ENCODE data around the gene MBD3L2B.

DNA sequence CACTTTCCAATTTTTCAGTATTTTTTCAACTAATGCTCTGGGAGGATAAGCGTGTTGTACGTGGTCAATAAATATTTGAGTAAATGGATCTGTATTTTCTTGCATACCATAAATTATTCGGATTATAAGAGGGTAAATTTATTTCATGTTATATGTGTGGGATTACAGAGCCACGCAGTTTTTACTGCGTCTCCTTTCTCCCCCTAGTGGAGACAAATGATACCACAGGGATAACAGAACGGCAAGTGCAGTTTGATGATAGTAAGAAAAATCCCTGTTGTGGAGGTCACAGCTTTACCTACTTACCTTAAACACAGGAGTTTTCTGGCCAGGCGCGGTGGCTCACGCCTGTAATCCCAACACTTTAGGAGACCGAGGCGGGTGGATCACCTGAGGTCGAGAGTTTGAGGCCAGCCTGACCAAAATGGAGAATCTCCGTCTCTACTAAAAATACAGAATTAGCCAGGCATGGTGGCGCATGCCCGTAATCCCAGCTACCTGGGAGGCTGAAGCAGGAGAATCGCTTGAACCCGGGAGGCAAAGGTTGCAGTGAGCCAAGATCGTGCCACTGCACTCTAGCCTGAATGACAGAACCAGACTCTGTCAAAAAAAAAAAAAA lies 16.8 kb downstream of the MBD3L2B start:
- TF ChIP-seq CTCF (IDR thresholded peaks at IDR 0.05) (peak; percentile 52), POLR2A (IDR thresholded peaks at IDR 0.05; ENCODE audit: low read length) (no peak), FOSB (CRISPR knock-in tag; IDR thresholded peaks at IDR 0.05) (no peak), EP300 (IDR thresholded peaks at IDR 0.05) (no peak), NR3C1 (IDR thresholded peaks at IDR 0.05) (no peak), KDM1A (IDR thresholded peaks at IDR 0.05; ENCODE audit: low read depth) (no peak), HOXB5 (CRISPR knock-in tag; IDR thresholded peaks at IDR 0.05) (no peak), CEBPB (IDR thresholded peaks at IDR 0.05) (no peak), KDM5A (IDR thresholded peaks at IDR 0.05) (no peak)
- TF ChIP-seq, protein P1, sequence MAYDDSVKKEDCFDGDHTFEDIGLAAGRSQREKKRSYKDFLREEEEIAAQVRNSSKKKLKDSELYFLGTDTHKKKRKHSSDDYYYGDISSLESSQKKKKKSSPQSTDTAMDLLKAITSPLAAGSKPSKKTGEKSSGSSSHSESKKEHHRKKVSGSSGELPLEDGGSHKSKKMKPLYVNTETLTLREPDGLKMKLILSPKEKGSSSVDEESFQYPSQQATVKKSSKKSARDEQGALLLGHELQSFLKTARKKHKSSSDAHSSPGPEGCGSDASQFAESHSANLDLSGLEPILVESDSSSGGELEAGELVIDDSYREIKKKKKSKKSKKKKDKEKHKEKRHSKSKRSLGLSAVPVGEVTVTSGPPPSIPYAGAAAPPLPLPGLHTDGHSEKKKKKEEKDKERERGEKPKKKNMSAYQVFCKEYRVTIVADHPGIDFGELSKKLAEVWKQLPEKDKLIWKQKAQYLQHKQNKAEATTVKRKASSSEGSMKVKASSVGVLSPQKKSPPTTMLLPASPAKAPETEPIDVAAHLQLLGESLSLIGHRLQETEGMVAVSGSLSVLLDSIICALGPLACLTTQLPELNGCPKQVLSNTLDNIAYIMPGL (CRISPR knock-in tag; IDR thresholded peaks at IDR 0.05; ENCODE audit: borderline replicate concordance), result no peak
- TF ChIP-seq, protein P2, sequence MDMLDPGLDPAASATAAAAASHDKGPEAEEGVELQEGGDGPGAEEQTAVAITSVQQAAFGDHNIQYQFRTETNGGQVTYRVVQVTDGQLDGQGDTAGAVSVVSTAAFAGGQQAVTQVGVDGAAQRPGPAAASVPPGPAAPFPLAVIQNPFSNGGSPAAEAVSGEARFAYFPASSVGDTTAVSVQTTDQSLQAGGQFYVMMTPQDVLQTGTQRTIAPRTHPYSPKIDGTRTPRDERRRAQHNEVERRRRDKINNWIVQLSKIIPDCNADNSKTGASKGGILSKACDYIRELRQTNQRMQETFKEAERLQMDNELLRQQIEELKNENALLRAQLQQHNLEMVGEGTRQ (IDR thresholded peaks at IDR 0.05), result no peak

Measured in A549 (cell line).